Measurements from ENCODE around the gene MRPS2.
"Not testable (repeated sequence)": the region's sequence is repeated elsewhere in the genome, so short reads cannot be mapped to it uniquely, and the experiment has no call there.

MRPS2 gene

GRCh38 chr9:135514342-135515082 lies 14.0 kb downstream of the MRPS2 start:
- no peak for DNase-seq (ENCODE audit: low read depth in 2 of 3, low spot score in 2 of 3)

GRCh38 chr9:135515083-135515951 lies 14.8 kb downstream of the MRPS2 start:
- DNase-seq (ENCODE audit: low read depth in 2 of 3, low spot score in 2 of 3): no peak

GRCh38 chr9:135516132-135516860 lies 15.8 kb downstream of the MRPS2 start:
- no peak for DNase-seq (ENCODE audit: low read depth in 2 of 3, low spot score in 2 of 3)

- DNase-seq (ENCODE audit: low read depth in 2 of 3, low spot score in 2 of 3): no peak
These were observed 16.9 kb downstream of the MRPS2 start for GRCh38 chr9:135517407-135517822.

GRCh38 chr9:135519179-135519971 lies 18.9 kb downstream of the MRPS2 start:
- DNase-seq (ENCODE audit: low read depth in 2 of 3, low spot score in 2 of 3): no peak

GRCh38 chr9:135520916-135521607 lies 20.6 kb downstream of the MRPS2 start, which contains the start of gene LCN1:
Gene LCN1 (plus strand): TSS chr9:135521440. CDS start chr9:135521498, 58 bp downstream.
- DNase-seq (ENCODE audit: low read depth in 2 of 3, low spot score in 2 of 3): no peak

- DNase-seq (ENCODE audit: low read depth in 2 of 3, low spot score in 2 of 3): no peak
These were observed 21.2 kb downstream of the MRPS2 start for GRCh38 chr9:135521608-135522095.

- DNase-seq (ENCODE audit: low read depth in 2 of 3, low spot score in 2 of 3): no peak
These were observed 21.8 kb downstream of the MRPS2 start for GRCh38 chr9:135522137-135522877.

GRCh38 chr9:135522931-135523330 lies 22.4 kb downstream of the MRPS2 start:
- DNase-seq (ENCODE audit: low read depth in 2 of 3, low spot score in 2 of 3): no peak

- DNase-seq (ENCODE audit: low read depth in 2 of 3, low spot score in 2 of 3): no peak
These were observed 23.1 kb downstream of the MRPS2 start for GRCh38 chr9:135523521-135524129.

- no peak for DNase-seq (ENCODE audit: low read depth in 2 of 3, low spot score in 2 of 3)
These were observed 23.8 kb downstream of the MRPS2 start for GRCh38 chr9:135524130-135524861.

GRCh38 chr9:135525241-135526088 lies 25.0 kb downstream of the MRPS2 start:
- DNase-seq (ENCODE audit: low read depth in 2 of 3, low spot score in 2 of 3): no peak

GRCh38 chr9:135526089-135526729 lies 25.7 kb downstream of the MRPS2 start:
- no peak for DNase-seq (ENCODE audit: low read depth in 2 of 3, low spot score in 2 of 3)

GRCh38 chr9:135526730-135527571 lies 26.5 kb downstream of the MRPS2 start:
- no peak for DNase-seq (ENCODE audit: low read depth in 2 of 3, low spot score in 2 of 3)

GRCh38 chr9:135528842-135529435 lies 28.5 kb downstream of the MRPS2 start:
- not testable (repeated sequence) for DNase-seq (ENCODE audit: low read depth in 2 of 3, low spot score in 2 of 3)
